OCI-LY1 (cell line): ENCODE measurements around the gene SESN1.

Experiments used
- H2AFZ ChIP-seq: fragments of 200-600 bp; sonication (generic), shearing (Covaris generic); 2 replicates; pipeline ENCODE4 v1.6.0; 2014; ENCODE audit warnings: antibody characterized with exemption, mild to moderate bottlenecking, low read length
- H3F3A ChIP-seq: fragments of 200-600 bp; sonication (generic), shearing (Covaris generic); 2 replicates; pipeline ENCODE4 v1.6.0; 2014; ENCODE audit warnings: mild to moderate bottlenecking, antibody characterized with exemption, low read length, moderate library complexity; ENCODE audit not compliant: insufficient read depth
- H3K27ac ChIP-seq: fragments of 200-600 bp; sonication (generic); 2 replicates; pipeline ENCODE4 v1.5.1; 2014; ENCODE audit warnings: low read length, mixed run types, mild to moderate bottlenecking, low read depth; ENCODE audit not compliant: poor library complexity, severe bottlenecking
- H3K27me3 ChIP-seq: fragments of 200-600 bp; sonication (generic); 2 replicates; pipeline ENCODE4 v1.6.0; 2014; ENCODE audit warnings: antibody characterized with exemption, mild to moderate bottlenecking, low read length, moderate library complexity; ENCODE audit not compliant: insufficient read depth
- H3K36me3 ChIP-seq: fragments of 200-600 bp; sonication (generic); 2 replicates; pipeline ENCODE4 v1.6.1; 2014; ENCODE audit warnings: mild to moderate bottlenecking, antibody characterized with exemption, low read length, moderate library complexity, mixed read lengths; ENCODE audit not compliant: insufficient read depth
- H3K4me1 ChIP-seq: fragments of 200-600 bp; sonication (generic); 2 replicates; pipeline ENCODE4 v1.5.1; 2014; ENCODE audit warnings: mild to moderate bottlenecking, low read length, moderate library complexity; ENCODE audit not compliant: insufficient read depth, severe bottlenecking
- H3K4me2 ChIP-seq: fragments of 200-600 bp; sonication (generic), shearing (Covaris generic); 2 replicates; pipeline ENCODE4 v1.6.1; 2014; ENCODE audit warnings: low read length
- H3K4me3 ChIP-seq: fragments of 200-600 bp; sonication (generic); 2 replicates; pipeline ENCODE4 v1.5.1; 2014; ENCODE audit warnings: low read length, low read depth, mild to moderate bottlenecking, mixed read lengths; ENCODE audit not compliant: poor library complexity, severe bottlenecking
- H3K79me2 ChIP-seq: fragments of 200-600 bp; shearing (Covaris generic); 2 replicates; pipeline ENCODE4 v1.6.1; 2016; ENCODE audit warnings: mixed run types, low read length, mixed read lengths; ENCODE audit not compliant: insufficient read depth
- H3K9ac ChIP-seq: fragments of 200-600 bp; sonication (generic), shearing (Covaris generic); 2 replicates; pipeline ENCODE4 v1.6.1; 2014; ENCODE audit warnings: mild to moderate bottlenecking, low read length, mixed read lengths
- H3K9me2 ChIP-seq: fragments of 200-600 bp; sonication (generic), shearing (Covaris generic); 2 replicates; pipeline ENCODE4 v1.6.1; 2014; ENCODE audit warnings: low read depth, mild to moderate bottlenecking, low read length, mixed read lengths
- H3K9me3 ChIP-seq: fragments of 200-600 bp; shearing (Covaris generic); 2 replicates; pipeline ENCODE4 v1.6.1; 2014; ENCODE audit warnings: low read length, mixed read lengths
- H4K20me1 ChIP-seq: fragments of 200-600 bp; sonication (generic), shearing (Covaris generic); 2 replicates; pipeline ENCODE4 v1.6.0; 2016; ENCODE audit warnings: mild to moderate bottlenecking, low read length; ENCODE audit not compliant: insufficient read depth
- CTCF ChIP-seq: fragments of 200-600 bp; sonication (generic), shearing (Covaris generic); IDR thresholded peaks from 2 replicates; pipeline ENCODE4 v1.5.1; 2017; ENCODE audit warnings: mild to moderate bottlenecking, antibody characterized with exemption, low read length, moderate library complexity, mixed read lengths
- EZH2 ChIP-seq: fragments of 200-600 bp; sonication (generic), shearing (Covaris generic); IDR thresholded peaks from 2 replicates; pipeline ENCODE4 v1.8.0; 2017; ENCODE audit warnings: borderline replicate concordance, mixed run types, mild to moderate bottlenecking, antibody characterized with exemption, low read length, moderate library complexity, mixed read lengths

SESN1 gene

GRCh38 chr6:109007521-109007920, 87.1 kb downstream of the SESN1 start:
- H3K4me3 ChIP-seq = peak overlapping the region; percentile 96
- peak overlapping the region; percentile 68 for H3K27ac ChIP-seq
- no peaks in the 10 kb centered on the region for H3K36me3 ChIP-seq
- H3K9me2 ChIP-seq = no peaks in the 10 kb centered on the region
- TF ChIP-seq CTCF (no peak), EZH2 (no peak)
- no peaks in the 10 kb centered on the region for H3K9me3 ChIP-seq
- H3K27me3 ChIP-seq = no peaks in the 10 kb centered on the region
- peaks cover 17% of the 10 kb centered on the region; the same call in 1 of the 2 replicates for H3K79me2 ChIP-seq
- peak overlapping the region; percentile 87; the same call in 1 of the 2 replicates for H3K9ac ChIP-seq
- H3K4me2 ChIP-seq = peak overlapping the region; percentile 85
- no peaks in the 10 kb centered on the region for H3F3A ChIP-seq
- no peaks in the 10 kb centered on the region for H4K20me1 ChIP-seq
- peaks cover 78% of the 10 kb centered on the region for H3K4me1 ChIP-seq
- H2AFZ ChIP-seq = no peak overlapping the region

DNA sequence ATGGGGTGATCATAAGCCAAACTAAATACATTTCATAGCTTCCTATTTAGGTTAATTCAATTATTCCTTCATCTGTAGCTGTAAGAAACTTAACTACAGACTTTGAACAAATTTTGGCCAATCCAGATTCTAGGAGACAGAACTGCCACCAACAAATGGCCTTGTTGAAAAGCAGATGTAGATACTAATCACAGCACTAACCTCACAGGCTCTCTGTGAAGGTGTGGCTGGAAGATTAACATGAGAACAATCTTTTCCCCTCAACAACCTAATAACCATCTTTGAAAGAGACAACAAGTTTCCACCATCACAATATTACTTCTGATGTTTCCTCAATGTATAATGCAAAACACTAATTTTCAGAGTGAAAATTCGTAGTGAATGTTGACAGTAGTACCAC, 87.8 kb downstream of the SESN1 start:
- H2AFZ ChIP-seq = no peak overlapping the region
- peaks cover 17% of the 10 kb centered on the region; the same call in 1 of the 2 replicates for H3K79me2 ChIP-seq
- H3K9me3 ChIP-seq = no peaks in the 10 kb centered on the region
- no peaks in the 10 kb centered on the region for H3K36me3 ChIP-seq
- H3K4me1 ChIP-seq = peaks cover 81% of the 10 kb centered on the region
- peak overlapping the region; percentile 96 for H3K4me3 ChIP-seq
- H3K9me2 ChIP-seq = no peaks in the 10 kb centered on the region
- H3K27me3 ChIP-seq = no peaks in the 10 kb centered on the region
- TF ChIP-seq EZH2 (no peak), CTCF (no peak)
- no peaks in the 10 kb centered on the region for H3F3A ChIP-seq
- H3K27ac ChIP-seq = peak overlapping the region; percentile 4
- no peaks in the 10 kb centered on the region for H4K20me1 ChIP-seq
- H3K4me2 ChIP-seq = peak overlapping the region; percentile 85
- H3K9ac ChIP-seq = peak overlapping the region; percentile 87; the same call in 1 of the 2 replicates

- no peaks in the 10 kb centered on the region for H4K20me1 ChIP-seq
- no peak overlapping the region for H2AFZ ChIP-seq
- peaks cover 56% of the 10 kb centered on the region for H3K4me1 ChIP-seq
- no peak overlapping the region for H3K27ac ChIP-seq
- no peak overlapping the region for H3K4me2 ChIP-seq
- H3K79me2 ChIP-seq = peaks cover 11% of the 10 kb centered on the region; the same call in 1 of the 2 replicates
- H3K9me2 ChIP-seq = no peaks in the 10 kb centered on the region
- H3K9me3 ChIP-seq = no peaks in the 10 kb centered on the region
- no peak overlapping the region for H3K4me3 ChIP-seq
- H3K27me3 ChIP-seq = no peaks in the 10 kb centered on the region
- no peak for TF ChIP-seq EZH2
- TF ChIP-seq CTCF = no peak
- H3K36me3 ChIP-seq = peaks cover 26% of the 10 kb centered on the region; the same call in 1 of the 2 replicates
- no peaks in the 10 kb centered on the region for H3F3A ChIP-seq
- no peak overlapping the region for H3K9ac ChIP-seq
Observed at GRCh38 chr6:109002882-109003281, 91.8 kb downstream of the SESN1 start.
